IMR-90 (cell line): ENCODE data around the gene APMAP. TPM values are rescaled to one million over a fixed set of nuclear protein-coding genes. Genes with fewer than 3 reads are reported as not detected.

Experiments
- ATAC-seq: fragments of 200-7000 bp; cut with Tn5 transposase; 2 replicates; pipeline ENCODE4 v1.9.1; 2020; ENCODE audit warnings: low read depth, mild to moderate bottlenecking, moderate library complexity
- BruUV-seq: library from RNA; stranded (reverse); fragments of 400-500 nt; replicated peaks from 2 replicates; lab custom pipeline; 2021; lab: Mats Ljungman, UMichigan
- CTCF ChIA-PET: fragments of 300-600 bp; formaldehyde crosslinking; extraction: SDS; loops from one replicate; lab custom pipeline; 2021; ENCODE audit warnings: antibody characterized with exemption; lab: Yijun Ruan, JAX
- POLR2A ChIA-PET: fragments of 300-600 bp; sonication (Branson Sonifier 250); formaldehyde crosslinking; loops from one replicate; lab custom pipeline; 2022; ENCODE audit warnings: antibody characterized with exemption; ENCODE audit not compliant: unreplicated experiment; lab: Charles Lee
- DNase-seq: peaks from one replicate; pipeline ENCODE4 v3.0.0; 2013
- H2AFZ ChIP-seq: replicated peaks from 2 replicates; pipeline ENCODE3; 2013; ENCODE audit warnings: low read length, mild to moderate bottlenecking; ENCODE audit not compliant: poor library complexity
- H2AK5ac ChIP-seq: 2 replicates; pipeline ENCODE4 v1.6.1; 2013; ENCODE audit warnings: low read depth, low read length, inconsistent platforms
- H2AK9ac ChIP-seq: replicated peaks from 2 replicates; pipeline ENCODE3; 2013; ENCODE audit warnings: mild to moderate bottlenecking, low read depth, low read length, moderate library complexity; ENCODE audit not compliant: poor library complexity
- H2BK120ac ChIP-seq: 2 replicates; pipeline ENCODE4 v1.6.1; 2013; ENCODE audit warnings: low read depth, low read length, inconsistent platforms
- H2BK15ac ChIP-seq: 3 replicates; pipeline ENCODE4 v1.6.1; 2013; ENCODE audit warnings: low read depth, low read length, inconsistent platforms
- H2BK20ac ChIP-seq: 2 replicates; pipeline ENCODE4 v1.6.1; 2013; ENCODE audit warnings: low read depth, mild to moderate bottlenecking, inconsistent platforms, low read length, moderate library complexity
- H2BK5ac ChIP-seq: 2 replicates; pipeline ENCODE4 v1.6.1; 2013; ENCODE audit warnings: mild to moderate bottlenecking, low read depth, low read length, inconsistent platforms; ENCODE audit not compliant: poor library complexity, severe bottlenecking
- H3K14ac ChIP-seq: replicated peaks from 2 replicates; pipeline ENCODE4 v1.6.1; 2013; ENCODE audit warnings: low read depth, low read length, inconsistent platforms
- H3K18ac ChIP-seq: 2 replicates; pipeline ENCODE4 v1.6.1; 2013; ENCODE audit warnings: low read depth, low read length, control low read depth
- H3K23ac ChIP-seq: 2 replicates; pipeline ENCODE4 v1.6.1; 2013; ENCODE audit warnings: low read depth, low read length, inconsistent platforms
- H3K27ac ChIP-seq: 2 replicates; pipeline ENCODE4 v1.5.1; 2013; ENCODE audit warnings: mild to moderate bottlenecking, control low read depth, low read length; ENCODE audit not compliant: insufficient read depth
- H3K27me3 ChIP-seq: 2 replicates; pipeline ENCODE4 v1.6.1; 2013; ENCODE audit warnings: low read length; ENCODE audit not compliant: control insufficient read depth, insufficient read depth
- H3K36me3 ChIP-seq: 2 replicates; pipeline ENCODE4 v1.6.1; 2013; ENCODE audit warnings: low read length, mixed read lengths; ENCODE audit not compliant: control insufficient read depth, insufficient read depth
- H3K4ac ChIP-seq: 2 replicates; pipeline ENCODE4 v1.6.1; 2013; ENCODE audit warnings: low read depth, low read length, inconsistent platforms
- H3K4me1 ChIP-seq: 2 replicates; pipeline ENCODE4 v1.6.1; 2013; ENCODE audit warnings: low read length, mixed read lengths; ENCODE audit not compliant: control insufficient read depth, insufficient read depth
- H3K4me2 ChIP-seq: 2 replicates; pipeline ENCODE4 v1.6.1; 2013; ENCODE audit warnings: low read depth, mild to moderate bottlenecking, control low read depth, low read length, moderate library complexity
- H3K4me3 ChIP-seq: 2 replicates; pipeline ENCODE4 v1.5.1; 2013; ENCODE audit warnings: low read depth, mild to moderate bottlenecking, control low read depth, low read length, moderate library complexity; ENCODE audit not compliant: insufficient read depth
- H3K56ac ChIP-seq: 2 replicates; pipeline ENCODE4 v1.6.1; 2013; ENCODE audit warnings: low read length, inconsistent platforms; ENCODE audit not compliant: insufficient read depth; ENCODE audit errors: extremely low read depth
- H3K79me1 ChIP-seq, 2 experiments: 2 replicates each; pipeline ENCODE4 v1.6.1; 2013; ENCODE audit warnings: low read length in 2 of 2, inconsistent platforms in 1 of 2, low read depth in 1 of 2
- H3K9ac ChIP-seq: 2 replicates; pipeline ENCODE4 v1.6.1; 2013; ENCODE audit warnings: low read depth, low read length, control low read depth
- H3K9me1 ChIP-seq: 2 replicates; pipeline ENCODE4 v1.6.1; 2013; ENCODE audit warnings: low read length, inconsistent platforms; ENCODE audit not compliant: insufficient read depth
- H3K9me3 ChIP-seq: 2 replicates; pipeline ENCODE4 v1.6.1; 2013; ENCODE audit warnings: low read length; ENCODE audit not compliant: control insufficient read depth, insufficient read depth
- H4K20me1 ChIP-seq: 2 replicates; pipeline ENCODE4 v1.6.1; 2013; ENCODE audit warnings: low read length, inconsistent platforms; ENCODE audit not compliant: insufficient read depth
- H4K5ac ChIP-seq: 2 replicates; pipeline ENCODE4 v1.6.1; 2013; ENCODE audit warnings: mild to moderate bottlenecking, low read depth, low read length, control low read depth
- H4K8ac ChIP-seq, 2 experiments: 2 replicates each; pipeline ENCODE4 v1.6.1; 2013; ENCODE audit warnings: low read depth in 2 of 2, low read length in 2 of 2, control low read depth in 1 of 2, inconsistent platforms in 1 of 2
- H4K91ac ChIP-seq: 2 replicates; pipeline ENCODE4 v1.6.1; 2013; ENCODE audit warnings: low read depth, low read length, inconsistent platforms; ENCODE audit not compliant: insufficient read depth
- CEBPB ChIP-seq: IDR thresholded peaks from 2 replicates; pipeline ENCODE4 v1.6.1; 2012; ENCODE audit warnings: low read depth, low read length, improper control_type of control experiment
- ELK1 ChIP-seq: fragments of 150-350 bp; IDR thresholded peaks from 2 replicates; pipeline ENCODE4 v1.6.1; 2016; ENCODE audit warnings: low read depth, mild to moderate bottlenecking, low read length, moderate library complexity, borderline replicate concordance
- MAZ ChIP-seq: IDR thresholded peaks from 2 replicates; pipeline ENCODE4 v1.6.1; 2012; ENCODE audit warnings: low read depth, mild to moderate bottlenecking, low read length, improper control_type of control experiment, moderate library complexity, borderline replicate concordance
- NFE2L2 ChIP-seq: fragments of 150-350 bp; IDR thresholded peaks from 2 replicates; pipeline ENCODE4 v1.6.1; 2016; ENCODE audit warnings: low read depth, mild to moderate bottlenecking, low read length
- RFX5 ChIP-seq: IDR thresholded peaks from 2 replicates; pipeline ENCODE4 v1.8.0; 2012; ENCODE audit warnings: low read depth, mild to moderate bottlenecking, low read length, moderate library complexity
- WGBS, 2 experiments: methylation state at CpG; one replicate each; pipeline versions ENCODE4 v1.1.5 to v1.1.7; 2013; ENCODE audit warnings: missing lambda C conversion rate in 2 of 2; ENCODE audit not compliant: insufficient read length in 1 of 2; ENCODE audit errors: extremely low coverage in 2 of 2; 5-methylcytosine and 5-hydroxymethylcytosine counted together
- dilution Hi-C: fragments of 300-500 bp; cut with HindIII; formaldehyde crosslinking; loops from one replicate; pipeline ENCODE4 v1.14.3; 2018; ENCODE audit warnings: low sequenced_read_pairs; ENCODE audit not compliant: unreplicated experiment
- in situ Hi-C: fragments of 300-500 bp; cut with MboI; formaldehyde crosslinking; loops from 3 replicates; pipeline ENCODE4 v1.14.3; 2019; ENCODE audit warnings: low sequenced_read_pairs, inconsistent platforms, mixed read lengths
- intact Hi-C: fragments of 100-400 bp; cut with micrococcal nuclease; formaldehyde crosslinking; loops from 2 replicates; pipeline ENCODE4 v1.10.0; 2022
- polyA plus RNA-seq, 3 experiments: library from polyadenylated mRNA; depleted of rRNA; stranded (reverse); fragments of >200 nt; gene quantifications; 2 replicates each; pipeline ENCODE4 v1.2.3, GENCODE V29; 2012; ENCODE audit warnings: low replicate concordance in 1 of 3
- total RNA-seq: library from RNA; depleted of rRNA; stranded (reverse); fragments of >200 nt; gene quantifications from 2 replicates; pipeline ENCODE4 v1.2.3, GENCODE V29; 2012

APMAP gene
- total and polyA plus RNA-seq, 2 of the 4 experiments (the other 2 are of a cell fraction) = 67.2 to 88.8 TPM

DNA sequence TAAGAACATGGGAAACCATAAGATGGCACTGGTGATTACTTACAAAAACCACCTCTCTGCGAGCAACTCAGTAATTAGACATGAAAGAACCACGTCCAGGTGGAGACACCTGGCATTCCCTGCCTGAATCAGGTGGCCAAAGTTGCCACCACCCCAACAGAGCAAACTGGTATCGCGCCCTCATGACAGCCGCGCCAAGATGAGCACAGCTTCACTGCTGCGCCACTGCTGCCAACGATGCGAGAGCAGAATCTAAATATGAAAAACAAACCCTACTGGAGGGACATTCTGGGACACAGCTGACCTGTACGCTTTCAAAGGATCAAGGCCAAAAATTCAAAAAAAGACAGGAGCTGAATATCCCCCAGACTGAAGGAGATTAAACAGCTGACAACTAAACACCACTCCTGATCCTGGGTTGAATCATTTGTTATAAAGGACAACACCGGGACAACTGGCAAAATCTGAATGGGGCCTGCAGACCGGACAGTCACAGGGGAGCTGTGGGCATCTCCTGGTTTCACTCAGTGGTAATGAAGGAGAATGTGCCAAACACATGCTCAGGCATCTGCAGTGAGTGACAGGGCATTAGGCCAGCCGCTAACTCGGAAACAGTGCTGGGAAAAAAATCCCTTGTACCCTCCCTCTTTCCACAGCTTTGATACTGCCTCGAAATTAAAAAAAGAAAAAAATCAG is 26.1 kb downstream of the APMAP start:
- Histone ChIP-seq H3K18ac (no peak overlapping the region), H3K4me3 (no peak overlapping the region), H3K9me1 (no peaks in the 10 kb centered on the region), H4K5ac (no peak overlapping the region), H3K23ac (no peak overlapping the region), H3K4me1 (no peaks in the 10 kb centered on the region), H3K56ac (no peak overlapping the region), H3K79me1 (no peaks in the 10 kb centered on the region), H3K4me2 (no peak overlapping the region), H3K9ac (no peak overlapping the region), H3K9me3 (no peaks in the 10 kb centered on the region), H2BK15ac (no peak overlapping the region), H4K20me1 (no peaks in the 10 kb centered on the region), H2BK120ac (no peak overlapping the region), H4K8ac (no peak overlapping the region), H3K4ac (no peak overlapping the region), H3K27me3 (no peaks in the 10 kb centered on the region), H3K27ac (no peak overlapping the region), H4K91ac (no peak overlapping the region), H2BK5ac (no peak overlapping the region), H2AK9ac (no peak overlapping the region), H3K36me3 (peaks cover 52% of the 10 kb centered on the region), H2AFZ (no peak overlapping the region), H2BK20ac (no peak overlapping the region), H2AK5ac (no peak overlapping the region), H3K14ac (no peak overlapping the region)
- dilution Hi-C loops = no loop called here
- no peak for DNase-seq
- ChIA-PET POLR2A (no interaction called here), CTCF (no interaction called here)
- ATAC-seq = no peak
- intact Hi-C loops = no loop called here
- BruUV-seq = no TSS peak
- WGBS, 2 experiments = 94% methylated on average over 5 of the region's 15 CpGs; no CpG with 5 or more reads in 1 of the 2 experiments
- in situ Hi-C loops = no loop called here
- TF ChIP-seq NFE2L2 (no peak), CEBPB (no peak), ELK1 (no peak), MAZ (no peak), RFX5 (no peak)
